K562 (cell line): ENCODE results near the gene TBC1D5.

Source experiments
- POLR2A ChIP-seq: fragments of 450-650 bp; conservative IDR thresholded peaks from 2 replicates; pipeline ENCODE4 v1.6.1; 2016
- POLR2H ChIP-seq: IDR thresholded peaks from 2 replicates; pipeline ENCODE4 v1.6.1; 2016; ENCODE audit warnings: missing genetic modification characterization, low read depth, mild to moderate bottlenecking, control low read depth, missing compliant biosample characterization, moderate library complexity
- SMARCA4 ChIP-seq: fragments of 450-650 bp; IDR thresholded peaks from 2 replicates; pipeline ENCODE4 v1.6.1; 2016
- ZNF197 ChIP-seq: fragments of 200-800 bp; sonication (Bioruptor generic); IDR thresholded peaks from 2 replicates; pipeline ENCODE4 v1.6.1; 2016; ENCODE audit warnings: low read depth, missing genetic modification characterization, missing compliant biosample characterization
- ZNF408 ChIP-seq: fragments of 250-450 bp; sonication (Bioruptor Pico); IDR thresholded peaks from 2 replicates; pipeline ENCODE4 v1.4.0; 2020; ENCODE audit warnings: low read depth, mild to moderate bottlenecking, moderate library complexity
- ZNF707 ChIP-seq: fragments of 250-450 bp; sonication (Bioruptor Pico); conservative IDR thresholded peaks from 2 replicates; pipeline ENCODE4 v1.8.0; 2022; ENCODE audit warnings: inconsistent platforms, mild to moderate bottlenecking, moderate library complexity
- TF ChIP-seq, protein P1 (sequence below): sonication (generic); formaldehyde crosslinking; IDR thresholded peaks from 2 replicates; pipeline ENCODE4 v1.8.0; 2022; ENCODE audit warnings: mild to moderate bottlenecking, missing genetic modification reagents
- TF ChIP-seq, protein P2 (sequence below): fragments of 450-650 bp; IDR thresholded peaks from 2 replicates; pipeline ENCODE4 v1.6.1; 2016; ENCODE audit warnings: borderline replicate concordance
- TF ChIP-seq, protein P3 (sequence below): sonication (generic); formaldehyde crosslinking; IDR thresholded peaks from 2 replicates; pipeline ENCODE4 v1.8.1; 2023; ENCODE audit warnings: mild to moderate bottlenecking, missing genetic modification reagents

- TF ChIP-seq, protein P1, sequence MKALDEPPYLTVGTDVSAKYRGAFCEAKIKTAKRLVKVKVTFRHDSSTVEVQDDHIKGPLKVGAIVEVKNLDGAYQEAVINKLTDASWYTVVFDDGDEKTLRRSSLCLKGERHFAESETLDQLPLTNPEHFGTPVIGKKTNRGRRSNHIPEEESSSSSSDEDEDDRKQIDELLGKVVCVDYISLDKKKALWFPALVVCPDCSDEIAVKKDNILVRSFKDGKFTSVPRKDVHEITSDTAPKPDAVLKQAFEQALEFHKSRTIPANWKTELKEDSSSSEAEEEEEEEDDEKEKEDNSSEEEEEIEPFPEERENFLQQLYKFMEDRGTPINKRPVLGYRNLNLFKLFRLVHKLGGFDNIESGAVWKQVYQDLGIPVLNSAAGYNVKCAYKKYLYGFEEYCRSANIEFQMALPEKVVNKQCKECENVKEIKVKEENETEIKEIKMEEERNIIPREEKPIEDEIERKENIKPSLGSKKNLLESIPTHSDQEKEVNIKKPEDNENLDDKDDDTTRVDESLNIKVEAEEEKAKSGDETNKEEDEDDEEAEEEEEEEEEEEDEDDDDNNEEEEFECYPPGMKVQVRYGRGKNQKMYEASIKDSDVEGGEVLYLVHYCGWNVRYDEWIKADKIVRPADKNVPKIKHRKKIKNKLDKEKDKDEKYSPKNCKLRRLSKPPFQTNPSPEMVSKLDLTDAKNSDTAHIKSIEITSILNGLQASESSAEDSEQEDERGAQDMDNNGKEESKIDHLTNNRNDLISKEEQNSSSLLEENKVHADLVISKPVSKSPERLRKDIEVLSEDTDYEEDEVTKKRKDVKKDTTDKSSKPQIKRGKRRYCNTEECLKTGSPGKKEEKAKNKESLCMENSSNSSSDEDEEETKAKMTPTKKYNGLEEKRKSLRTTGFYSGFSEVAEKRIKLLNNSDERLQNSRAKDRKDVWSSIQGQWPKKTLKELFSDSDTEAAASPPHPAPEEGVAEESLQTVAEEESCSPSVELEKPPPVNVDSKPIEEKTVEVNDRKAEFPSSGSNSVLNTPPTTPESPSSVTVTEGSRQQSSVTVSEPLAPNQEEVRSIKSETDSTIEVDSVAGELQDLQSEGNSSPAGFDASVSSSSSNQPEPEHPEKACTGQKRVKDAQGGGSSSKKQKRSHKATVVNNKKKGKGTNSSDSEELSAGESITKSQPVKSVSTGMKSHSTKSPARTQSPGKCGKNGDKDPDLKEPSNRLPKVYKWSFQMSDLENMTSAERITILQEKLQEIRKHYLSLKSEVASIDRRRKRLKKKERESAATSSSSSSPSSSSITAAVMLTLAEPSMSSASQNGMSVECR: no peak
- TF ChIP-seq SMARCA4 (no peak), ZNF197 (no peak), ZNF707 (CRISPR knock-in tag) (no peak), POLR2A (no peak), POLR2H (no peak), ZNF408 (no peak)
- TF ChIP-seq, protein P2, sequence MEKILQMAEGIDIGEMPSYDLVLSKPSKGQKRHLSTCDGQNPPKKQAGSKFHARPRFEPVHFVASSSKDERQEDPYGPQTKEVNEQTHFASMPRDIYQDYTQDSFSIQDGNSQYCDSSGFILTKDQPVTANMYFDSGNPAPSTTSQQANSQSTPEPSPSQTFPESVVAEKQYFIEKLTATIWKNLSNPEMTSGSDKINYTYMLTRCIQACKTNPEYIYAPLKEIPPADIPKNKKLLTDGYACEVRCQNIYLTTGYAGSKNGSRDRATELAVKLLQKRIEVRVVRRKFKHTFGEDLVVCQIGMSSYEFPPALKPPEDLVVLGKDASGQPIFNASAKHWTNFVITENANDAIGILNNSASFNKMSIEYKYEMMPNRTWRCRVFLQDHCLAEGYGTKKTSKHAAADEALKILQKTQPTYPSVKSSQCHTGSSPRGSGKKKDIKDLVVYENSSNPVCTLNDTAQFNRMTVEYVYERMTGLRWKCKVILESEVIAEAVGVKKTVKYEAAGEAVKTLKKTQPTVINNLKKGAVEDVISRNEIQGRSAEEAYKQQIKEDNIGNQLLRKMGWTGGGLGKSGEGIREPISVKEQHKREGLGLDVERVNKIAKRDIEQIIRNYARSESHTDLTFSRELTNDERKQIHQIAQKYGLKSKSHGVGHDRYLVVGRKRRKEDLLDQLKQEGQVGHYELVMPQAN: no peak
- TF ChIP-seq, protein P3, sequence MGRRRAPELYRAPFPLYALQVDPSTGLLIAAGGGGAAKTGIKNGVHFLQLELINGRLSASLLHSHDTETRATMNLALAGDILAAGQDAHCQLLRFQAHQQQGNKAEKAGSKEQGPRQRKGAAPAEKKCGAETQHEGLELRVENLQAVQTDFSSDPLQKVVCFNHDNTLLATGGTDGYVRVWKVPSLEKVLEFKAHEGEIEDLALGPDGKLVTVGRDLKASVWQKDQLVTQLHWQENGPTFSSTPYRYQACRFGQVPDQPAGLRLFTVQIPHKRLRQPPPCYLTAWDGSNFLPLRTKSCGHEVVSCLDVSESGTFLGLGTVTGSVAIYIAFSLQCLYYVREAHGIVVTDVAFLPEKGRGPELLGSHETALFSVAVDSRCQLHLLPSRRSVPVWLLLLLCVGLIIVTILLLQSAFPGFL (CRISPR knock-in tag): no peak
Measured at GRCh38 chr3:17234382-17234781, 508.0 kb downstream of the TBC1D5 start.
